GM18520 (cell line): ENCODE data around the gene TRMT61A.

Source experiments
- ATAC-seq: cut with Tn5 transposase; IDR thresholded peaks from one replicate; pipeline ENCODE4 v1.9.1; 2021; ENCODE audit not compliant: unreplicated experiment

The TRMT61A gene

DNA sequence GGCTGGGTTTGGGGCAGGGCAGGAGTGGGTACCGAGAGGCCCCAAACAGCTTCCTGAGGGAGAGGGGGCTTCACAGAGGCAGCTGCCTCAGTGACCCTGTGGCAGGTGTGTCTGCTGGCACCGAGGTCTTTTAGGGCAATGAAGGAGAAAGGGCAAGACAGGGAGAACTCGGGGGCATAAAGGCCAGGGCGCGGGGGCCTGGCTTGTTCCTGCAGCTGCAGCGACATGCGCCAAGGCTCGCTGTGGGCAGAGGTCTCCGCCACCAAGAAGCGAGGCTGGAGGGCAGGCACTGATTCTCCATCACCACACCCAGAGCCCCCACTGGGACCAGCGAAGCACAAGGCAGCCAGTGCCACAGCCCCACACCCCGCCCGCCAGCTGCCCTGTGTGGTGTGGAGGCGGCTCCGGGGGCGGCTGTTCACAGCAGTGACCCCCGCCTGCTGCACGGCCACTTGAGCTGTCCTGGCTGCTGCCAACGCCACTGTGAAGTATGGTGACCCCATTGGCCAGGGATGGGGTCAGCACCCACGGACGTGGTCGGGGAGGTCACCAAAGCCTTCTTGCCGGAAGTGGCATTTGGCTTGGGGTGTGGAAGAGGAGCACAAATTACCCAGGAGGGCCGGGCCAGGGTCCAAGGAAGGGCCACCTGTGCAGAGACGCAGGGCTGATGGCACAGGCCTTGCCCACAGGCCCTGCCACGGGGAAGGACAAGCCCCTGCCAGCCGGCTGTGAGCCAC lies 17.1 kb downstream of the TRMT61A start:
- ATAC-seq: no peak

DNA sequence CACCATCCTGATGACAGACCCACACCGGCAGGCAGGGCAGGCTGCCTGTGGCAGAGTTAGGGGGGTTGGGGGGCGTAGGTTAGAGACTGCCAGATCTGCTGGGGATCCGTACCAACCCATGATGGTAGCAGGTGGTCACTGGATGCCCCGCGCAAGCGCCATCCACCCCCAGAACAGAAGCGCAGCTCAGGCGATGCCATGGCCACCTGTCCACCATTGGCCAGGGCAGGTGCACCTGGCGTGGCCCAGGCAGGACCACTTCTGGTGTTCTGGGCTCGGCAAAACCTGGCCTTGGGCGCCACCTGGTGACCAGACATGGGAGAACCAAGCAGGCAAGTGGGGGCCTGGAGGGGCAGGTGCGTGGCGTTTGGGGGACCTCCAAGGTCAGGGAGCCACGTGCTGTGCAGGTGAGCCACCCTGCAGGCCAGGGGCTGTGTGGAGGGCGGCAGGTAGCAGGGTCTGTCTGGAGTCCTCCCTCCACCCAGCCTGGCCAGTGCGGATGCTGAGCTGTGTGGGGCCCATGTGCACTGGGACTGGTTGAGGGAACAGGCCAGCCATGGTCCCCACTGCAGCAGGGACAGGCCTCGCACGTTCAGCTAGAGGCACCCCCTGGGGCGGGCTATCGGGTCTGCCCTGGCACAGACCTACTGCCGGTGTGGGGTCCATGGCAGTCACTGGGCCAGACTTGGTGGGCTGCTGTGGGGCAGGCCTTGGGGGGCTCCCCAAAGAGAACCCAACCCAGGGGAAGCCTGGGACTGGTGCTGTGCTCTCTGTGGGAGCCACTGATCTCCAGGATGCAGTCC lies 17.9 kb downstream of the TRMT61A start:
- ATAC-seq: no peak

- no peak for ATAC-seq
Observed at GRCh38 chr14:103547455-103547940, 18.5 kb downstream of the TRMT61A start.

- no peak for ATAC-seq
Observed at GRCh38 chr14:103547941-103548462, 19.0 kb downstream of the TRMT61A start.

GRCh38 chr14:103548463-103549351 lies 19.7 kb downstream of the TRMT61A start:
- no peak for ATAC-seq

GRCh38 chr14:103549361-103550311 lies 20.6 kb downstream of the TRMT61A start:
- no peak for ATAC-seq

GRCh38 chr14:103550451-103551337 lies 21.7 kb downstream of the TRMT61A start:
- no peak for ATAC-seq

DNA sequence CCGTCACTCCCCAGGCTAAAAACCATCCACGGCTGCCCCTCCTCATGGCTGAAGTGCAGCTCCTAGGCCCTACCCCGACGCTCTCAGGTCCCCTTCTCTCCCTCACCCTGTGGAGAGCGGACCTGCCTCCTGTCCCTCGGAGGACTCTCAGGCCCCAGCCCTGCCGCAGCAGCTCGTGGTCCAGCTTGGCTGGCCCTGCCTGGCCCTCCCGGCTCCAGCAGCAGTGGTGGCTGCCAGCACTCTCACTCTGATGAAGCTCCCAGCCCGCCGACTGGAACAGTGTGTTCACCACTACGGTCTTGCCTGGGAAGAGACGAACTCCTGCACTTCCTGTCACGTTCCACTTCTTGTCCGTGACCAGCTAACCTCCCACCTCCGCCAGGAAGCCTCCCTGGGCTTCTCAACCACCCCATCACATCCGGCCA lies 22.4 kb downstream of the TRMT61A start:
- ATAC-seq: no peak

- ATAC-seq: no peak
Observed at GRCh38 chr14:103552011-103552845, 23.2 kb downstream of the TRMT61A start.

GRCh38 chr14:103552846-103553210 lies 23.8 kb downstream of the TRMT61A start:
- ATAC-seq: no peak

GRCh38 chr14:103555559-103556337 lies 26.8 kb downstream of the TRMT61A start:
- ATAC-seq: no peak

GRCh38 chr14:103556946-103557758 lies 28.2 kb downstream of the TRMT61A start:
- no peak for ATAC-seq

GRCh38 chr14:103558071-103558882 lies 29.3 kb downstream of the TRMT61A start:
- no peak for ATAC-seq

GRCh38 chr14:103559766-103560165 lies 30.8 kb downstream of the TRMT61A start:
- no peak for ATAC-seq

DNA sequence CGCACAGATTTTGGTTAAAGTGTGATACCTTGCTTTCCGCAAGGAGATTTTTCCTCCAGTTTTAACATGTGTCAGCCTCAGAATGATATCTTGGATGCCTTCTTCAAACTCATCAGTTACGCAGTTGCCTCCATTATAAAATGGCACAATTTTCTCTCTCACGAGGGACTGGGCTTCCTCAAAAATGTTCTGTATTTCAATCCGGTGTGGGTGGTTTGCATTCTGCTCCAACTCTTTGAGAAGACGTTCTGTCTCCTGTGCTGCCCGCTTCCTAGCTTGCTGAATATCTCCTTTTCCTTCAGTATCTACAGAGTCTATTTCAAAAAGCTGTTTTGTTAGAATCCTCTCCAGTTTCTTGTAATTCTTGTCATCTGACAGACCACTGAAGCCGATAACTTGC lies 31.7 kb downstream of the TRMT61A start:
- ATAC-seq: no peak
